HEK293T (cell line): ENCODE data around the gene NXN.
"Not testable (repeated sequence)": the region's sequence is repeated elsewhere in the genome, so short reads cannot be mapped to it uniquely, and the experiment has no call there.

Experiments
- CTCF ChIA-PET: fragments of 350-600 bp; formaldehyde crosslinking; extraction: SDS; loops from one replicate; lab custom pipeline; 2021; ENCODE audit warnings: antibody characterized with exemption, inconsistent platforms; lab: Yijun Ruan, JAX
- POLR2A ChIA-PET: fragments of 350-600 bp; formaldehyde crosslinking; extraction: SDS; loops from one replicate; lab custom pipeline; 2020; ENCODE audit warnings: antibody characterized with exemption, inconsistent platforms; lab: Yijun Ruan, JAX
- DNase-seq: peaks from one replicate; pipeline ENCODE4 v3.0.0; 2012; ENCODE audit warnings: mixed read lengths; ENCODE audit errors: extremely low spot score
- ARNT ChIP-seq: fragments of 450-650 bp; IDR thresholded peaks from 2 replicates; pipeline ENCODE4 v1.6.1; 2017; ENCODE audit warnings: mild to moderate bottlenecking
- BHLHE40 ChIP-seq: fragments of 450-650 bp; IDR thresholded peaks from 2 replicates; pipeline ENCODE4 v1.6.1; 2016; ENCODE audit warnings: mild to moderate bottlenecking, moderate library complexity, borderline replicate concordance
- CTBP1 ChIP-seq: fragments of 450-650 bp; IDR thresholded peaks from 2 replicates; pipeline ENCODE4 v1.6.1; 2016; ENCODE audit warnings: borderline replicate concordance
- ELF4 ChIP-seq: fragments of 450-650 bp; IDR thresholded peaks from 2 replicates; pipeline ENCODE4 v1.6.1; 2017; ENCODE audit warnings: antibody characterized with exemption
- FOXA1 ChIP-seq: fragments of 450-650 bp; IDR thresholded peaks from 2 replicates; pipeline ENCODE4 v1.6.1; 2016; ENCODE audit warnings: mild to moderate bottlenecking
- FOXK2 ChIP-seq: fragments of 450-650 bp; IDR thresholded peaks from 2 replicates; pipeline ENCODE4 v1.6.1; 2016; ENCODE audit warnings: mild to moderate bottlenecking
- FOXM1 ChIP-seq: fragments of 450-650 bp; IDR thresholded peaks from 2 replicates; pipeline ENCODE4 v1.6.1; 2017; ENCODE audit warnings: mild to moderate bottlenecking, borderline replicate concordance
- HDGF ChIP-seq: fragments of 450-650 bp; IDR thresholded peaks from 2 replicates; pipeline ENCODE4 v1.6.1; 2017; ENCODE audit warnings: antibody characterized with exemption, borderline replicate concordance
- L3MBTL2 ChIP-seq: fragments of 450-650 bp; conservative IDR thresholded peaks from 2 replicates; pipeline ENCODE4 v1.6.1; 2016; ENCODE audit warnings: mild to moderate bottlenecking
- LEF1 ChIP-seq: fragments of 450-650 bp; IDR thresholded peaks from 2 replicates; pipeline ENCODE4 v1.6.1; 2017; ENCODE audit warnings: mild to moderate bottlenecking, borderline replicate concordance
- NFRKB ChIP-seq: fragments of 450-650 bp; IDR thresholded peaks from 2 replicates; pipeline ENCODE4 v1.6.1; 2016; ENCODE audit warnings: mild to moderate bottlenecking, moderate library complexity
- SP1 ChIP-seq: fragments of 450-650 bp; IDR thresholded peaks from 2 replicates; pipeline ENCODE4 v1.6.1; 2017
- SUZ12 ChIP-seq: fragments of 450-650 bp; IDR thresholded peaks from 2 replicates; pipeline ENCODE4 v1.6.1; 2016; ENCODE audit warnings: mild to moderate bottlenecking
- TARDBP ChIP-seq: fragments of 450-650 bp; IDR thresholded peaks from 2 replicates; pipeline ENCODE4 v1.6.1; 2016
- ZNF384 ChIP-seq: fragments of 450-650 bp; IDR thresholded peaks from 2 replicates; pipeline ENCODE4 v1.6.1; 2016
- TF ChIP-seq, protein P1 (sequence below): fragments of 450-650 bp; IDR thresholded peaks from 2 replicates; pipeline ENCODE4 v1.6.1; 2016

Gene NXN

GRCh38 chr17:927611-928461, 51.7 kb downstream of the NXN start:
- TF ChIP-seq, protein P1, sequence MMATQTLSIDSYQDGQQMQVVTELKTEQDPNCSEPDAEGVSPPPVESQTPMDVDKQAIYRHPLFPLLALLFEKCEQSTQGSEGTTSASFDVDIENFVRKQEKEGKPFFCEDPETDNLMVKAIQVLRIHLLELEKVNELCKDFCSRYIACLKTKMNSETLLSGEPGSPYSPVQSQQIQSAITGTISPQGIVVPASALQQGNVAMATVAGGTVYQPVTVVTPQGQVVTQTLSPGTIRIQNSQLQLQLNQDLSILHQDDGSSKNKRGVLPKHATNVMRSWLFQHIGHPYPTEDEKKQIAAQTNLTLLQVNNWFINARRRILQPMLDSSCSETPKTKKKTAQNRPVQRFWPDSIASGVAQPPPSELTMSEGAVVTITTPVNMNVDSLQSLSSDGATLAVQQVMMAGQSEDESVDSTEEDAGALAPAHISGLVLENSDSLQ, result no peak
- TF ChIP-seq FOXK2 (no peak), BHLHE40 (no peak), SP1 (no peak), NFRKB (no peak), HDGF (no peak), L3MBTL2 (no peak)
- DNase-seq, result no peak
- POLR2A ChIA-PET, result no interaction called here
- CTCF ChIA-PET, result interaction anchor here (0.5 kb wide), 1 partner anchor 13 kb away, joined by 3 read pairs; no protein-coding TSS in a partner anchor

GRCh38 chr17:925817-926216, 53.8 kb downstream of the NXN start:
- POLR2A ChIA-PET, result no interaction called here
- CTCF ChIA-PET, result no interaction called here
- DNase-seq, result no peak
- TF ChIP-seq ELF4 (no peak), TARDBP (no peak), FOXK2 (no peak), LEF1 (no peak), CTBP1 (no peak), SUZ12 (no peak), NFRKB (no peak)

GRCh38 chr17:924711-925475, 54.7 kb downstream of the NXN start:
- ChIA-PET CTCF (no interaction called here), POLR2A (no interaction called here)
- DNase-seq, result no peak
- TF ChIP-seq L3MBTL2 (no peak), ARNT (no peak), SUZ12 (no peak), NFRKB (no peak), FOXK2 (no peak), FOXM1 (no peak), LEF1 (no peak), BHLHE40 (no peak), CTBP1 (no peak), TARDBP (no peak), SP1 (no peak), ZNF384 (no peak), FOXA1 (no peak), HDGF (no peak), ELF4 (no peak)
- TF ChIP-seq, protein P1, result no peak

DNA sequence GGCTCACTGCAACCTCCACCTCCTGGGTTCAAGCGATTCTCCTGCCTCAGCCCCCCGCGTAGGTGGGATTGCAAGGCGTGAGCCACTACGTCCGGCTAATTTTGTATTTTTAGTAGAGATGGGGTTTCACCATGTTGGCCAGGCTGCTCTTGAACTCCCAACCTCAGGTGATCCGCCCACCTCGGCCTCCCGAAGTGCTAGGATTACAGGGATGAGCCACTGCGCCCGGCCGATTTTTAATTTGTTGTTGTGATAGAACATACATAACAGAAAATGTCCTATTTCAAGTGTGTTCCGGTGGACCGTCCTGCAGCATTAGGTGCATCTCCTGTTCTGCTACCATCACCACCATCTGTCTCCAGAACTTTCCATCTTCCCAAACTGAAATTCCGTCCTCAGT, 55.3 kb downstream of the NXN start:
- DNase-seq, CTCF ChIA-PET, POLR2A ChIA-PET: not testable (repeated sequence)

DNA sequence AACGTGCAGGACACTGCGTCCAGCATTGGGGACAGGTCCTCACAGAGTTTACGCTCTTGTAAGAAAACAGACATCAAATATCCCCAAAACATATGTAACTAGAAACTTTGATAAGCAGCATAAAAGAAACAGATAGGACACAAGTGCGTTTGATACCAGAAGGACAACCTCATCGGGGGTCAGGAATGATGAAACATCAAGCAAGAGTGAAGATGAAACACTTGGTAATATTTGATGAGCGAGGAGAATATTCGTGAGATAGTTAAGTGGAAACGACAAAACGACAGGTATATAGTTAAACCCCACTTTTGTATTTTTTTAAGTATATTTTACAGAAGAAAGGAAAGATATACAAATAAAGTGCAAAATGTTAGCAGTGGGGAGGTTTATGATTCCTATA, 55.9 kb downstream of the NXN start:
- POLR2A ChIA-PET, result no interaction called here
- TF ChIP-seq CTBP1, result no peak
- no peak for TF ChIP-seq HDGF
- TF ChIP-seq BHLHE40, result no peak
- no peak for DNase-seq
- CTCF ChIA-PET, result no interaction called here

GRCh38 chr17:921161-921560, 58.4 kb downstream of the NXN start:
- POLR2A ChIA-PET, result no interaction called here
- CTCF ChIA-PET, result no interaction called here
- no peak for DNase-seq
- no peak for TF ChIP-seq CTBP1
- no peak for TF ChIP-seq LEF1
- no peak for TF ChIP-seq HDGF
- TF ChIP-seq NFRKB, result no peak

- CTCF ChIA-PET, result no interaction called here
- no peak for DNase-seq
- TF ChIP-seq SP1, result no peak
- no peak for TF ChIP-seq ZNF384
- TF ChIP-seq, protein P1, result no peak
- TF ChIP-seq LEF1, result no peak
- TF ChIP-seq BHLHE40, result no peak
- no peak for TF ChIP-seq ELF4
- no peak for TF ChIP-seq L3MBTL2
- no peak for TF ChIP-seq TARDBP
- no peak for TF ChIP-seq HDGF
- no peak for TF ChIP-seq FOXM1
- no peak for TF ChIP-seq ARNT
- no peak for TF ChIP-seq FOXA1
- TF ChIP-seq FOXK2, result no peak
- no peak for TF ChIP-seq CTBP1
- TF ChIP-seq SUZ12, result no peak
- TF ChIP-seq NFRKB, result no peak
- POLR2A ChIA-PET, result no interaction called here
Measured at GRCh38 chr17:920190-920589, 59.4 kb downstream of the NXN start.
